Suprapubic skin (tissue), 4 donors: ENCODE results near the gene PRSS36. TPM values are rescaled to one million over a fixed set of nuclear protein-coding genes. Genes with fewer than 3 reads are reported as not detected.
"Not testable (repeated sequence)": the region's sequence is repeated elsewhere in the genome, so short reads cannot be mapped to it uniquely, and the experiment has no call there.

Experiments
- DNase-seq, 2 donors: peaks; one replicate each; pipeline ENCODE4 v3.0.0-alpha.2; 2019; ENCODE audit warnings: low spot score in 2 of 2
- H3K27ac ChIP-seq: fragments of 200-600 bp; sonication (generic); one replicate; pipeline ENCODE4 v1.5.1; 2019
- H3K27me3 ChIP-seq: fragments of 200-600 bp; sonication (generic); one replicate; pipeline ENCODE4 v1.5.1; 2019
- H3K36me3 ChIP-seq: fragments of 200-600 bp; sonication (generic); one replicate; pipeline ENCODE4 v1.5.1; 2019
- H3K4me1 ChIP-seq: fragments of 200-600 bp; sonication (generic); one replicate; pipeline ENCODE4 v1.5.1; 2019
- H3K4me3 ChIP-seq: fragments of 200-600 bp; sonication (generic); one replicate; pipeline ENCODE4 v1.5.1; 2019; ENCODE audit warnings: mild to moderate bottlenecking
- H3K9me3 ChIP-seq: fragments of 200-600 bp; sonication (generic); one replicate; pipeline ENCODE4 v1.5.1; 2019
- CTCF ChIP-seq, 2 donors: fragments of 200-600 bp in 1 of 2; fragments of 450-650 bp in 1 of 2; sonication (generic) in 1 of 2; IDR thresholded peaks; one replicate each; pipeline ENCODE4 v1.5.1; 2016 to 2019; ENCODE audit warnings: antibody characterized with exemption in 2 of 2, mild to moderate bottlenecking in 1 of 2, moderate library complexity in 1 of 2
- EP300 ChIP-seq: sonication (generic); formaldehyde crosslinking; IDR thresholded peaks from one replicate; pipeline ENCODE4 v1.6.1; 2017; ENCODE audit warnings: antibody characterized with exemption
- POLR2A ChIP-seq, 2 donors: fragments of 450-650 bp; IDR thresholded peaks; one replicate each; pipeline ENCODE4 v1.6.1; 2017; ENCODE audit warnings: antibody characterized with exemption in 2 of 2, mild to moderate bottlenecking in 2 of 2, moderate library complexity in 2 of 2
- POLR2AphosphoS5 ChIP-seq, 3 donors: sonication (generic); formaldehyde crosslinking; IDR thresholded peaks; one replicate each; pipeline ENCODE4 v1.6.1; 2017; ENCODE audit warnings: antibody characterized with exemption in 3 of 3
- WGBS: methylation state at CpG from one replicate; pipeline ENCODE4 v1.1.5; 2018; 5-methylcytosine and 5-hydroxymethylcytosine counted together
- total RNA-seq, 4 donors: library from RNA; depleted of rRNA; stranded (reverse); fragments of >200 nt; gene quantifications; one replicate each; pipeline ENCODE4 v1.1.0, GENCODE V29; 2016

The PRSS36 gene
- total RNA-seq, 4 donors from 2014 or later: 2.2 to 17.8 (median 8.4) TPM

GRCh38 chr16:31148281-31148728, 1.6 kb downstream of the PRSS36 start:
- peaks cover 5% of the 10 kb centered on the region for H3K27me3 ChIP-seq
- H3K27ac ChIP-seq: no peak overlapping the region
- 17% methylated on average over 26 of the region's 40 CpGs for WGBS
- no peak for DNase-seq
- peak overlapping the region; percentile 4 for H3K4me3 ChIP-seq
- TF ChIP-seq POLR2AphosphoS5 (IDR thresholded peaks at IDR 0.05) (no peak), CTCF (IDR thresholded peaks at IDR 0.05) (no peak), EP300 (no peak), POLR2A (IDR thresholded peaks at IDR 0.05) (no peak)
- H3K9me3 ChIP-seq: no peaks in the 10 kb centered on the region
- no peaks in the 10 kb centered on the region for H3K36me3 ChIP-seq
- peaks cover 21% of the 10 kb centered on the region for H3K4me1 ChIP-seq

DNA sequence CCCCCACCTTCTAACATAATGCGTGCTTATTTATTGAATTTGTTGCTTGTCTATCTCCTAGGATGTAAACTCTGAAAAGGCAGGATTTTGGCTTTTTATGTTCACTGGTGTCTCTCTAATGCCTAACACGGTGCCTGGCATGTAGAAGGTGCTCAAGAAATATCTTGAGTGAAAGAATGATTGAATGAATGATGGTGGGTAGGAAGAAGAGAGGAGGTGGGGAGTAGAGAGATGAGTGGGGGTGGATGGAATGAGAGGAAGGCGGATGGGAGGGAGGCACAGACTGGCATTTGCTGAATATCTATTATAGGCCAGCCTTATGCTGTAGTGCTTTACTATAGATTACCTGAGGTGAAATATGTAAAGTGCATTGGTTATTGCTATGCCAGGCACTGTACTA, 2.3 kb downstream of the PRSS36 start:
- H3K4me3 ChIP-seq: no peak overlapping the region
- no peaks in the 10 kb centered on the region for H3K9me3 ChIP-seq
- H3K27me3 ChIP-seq: peaks cover 5% of the 10 kb centered on the region
- H3K36me3 ChIP-seq: no peaks in the 10 kb centered on the region
- H3K4me1 ChIP-seq: peaks cover 28% of the 10 kb centered on the region
- TF ChIP-seq EP300 (no peak), POLR2AphosphoS5 (IDR thresholded peaks at IDR 0.05) (no peak), CTCF (IDR thresholded peaks at IDR 0.05) (no peak)
- WGBS: 94% methylated on average over 3 of the region's 3 CpGs
- H3K27ac ChIP-seq: no peak overlapping the region
- no peak for DNase-seq

GRCh38 chr16:31145398-31145990, 4.4 kb downstream of the PRSS36 start:
- Histone ChIP-seq H3K4me1 (peaks cover 41% of the 10 kb centered on the region), H3K36me3 (no peaks in the 10 kb centered on the region), H3K4me3 (no peak overlapping the region), H3K9me3 (no peaks in the 10 kb centered on the region), H3K27me3 (peaks cover 5% of the 10 kb centered on the region), H3K27ac (no peak overlapping the region)
- TF ChIP-seq EP300 (no peak), POLR2AphosphoS5 (IDR thresholded peaks at IDR 0.05) (no peak), CTCF (IDR thresholded peaks at IDR 0.05) (no peak), POLR2A (IDR thresholded peaks at IDR 0.05) (no peak)
- DNase-seq: no peak
- 75% methylated on average over 12 of the region's 12 CpGs for WGBS

DNA sequence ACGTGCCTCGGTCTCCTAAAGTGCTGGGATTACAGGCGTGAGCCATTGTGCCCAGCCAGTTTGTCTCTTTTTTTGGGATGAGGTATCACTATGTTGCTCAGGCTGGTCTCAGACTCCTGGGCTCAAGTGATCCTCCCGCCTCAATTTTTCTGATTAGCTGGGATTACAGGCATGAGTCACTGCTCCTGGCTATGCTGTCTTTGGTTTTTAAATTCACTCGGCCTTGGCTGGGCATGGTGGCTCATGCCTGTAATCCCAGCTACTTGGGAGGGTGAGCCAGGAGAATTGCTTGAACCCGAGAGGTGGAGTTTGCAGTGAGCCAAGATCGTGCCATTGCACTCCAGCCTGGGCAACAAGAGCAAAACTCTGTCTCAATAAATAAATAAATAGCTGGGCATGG, 5.4 kb downstream of the PRSS36 start:
- not testable (repeated sequence) for H3K27me3 ChIP-seq, H3K4me3 ChIP-seq, H3K9me3 ChIP-seq, H3K36me3 ChIP-seq, DNase-seq, H3K27ac ChIP-seq
- 73% methylated on average over 7 of the region's 7 CpGs for WGBS
- peaks cover 43% of the 10 kb centered on the region for H3K4me1 ChIP-seq

- H3K9me3 ChIP-seq: no peaks in the 10 kb centered on the region
- no peak overlapping the region for H3K27ac ChIP-seq
- WGBS: 83% methylated on average over 8 of the region's 8 CpGs
- no peak overlapping the region for H3K4me3 ChIP-seq
- no peak for DNase-seq
- peaks cover 5% of the 10 kb centered on the region for H3K27me3 ChIP-seq
- H3K36me3 ChIP-seq: no peaks in the 10 kb centered on the region
- H3K4me1 ChIP-seq: peaks cover 46% of the 10 kb centered on the region
- TF ChIP-seq POLR2AphosphoS5 (IDR thresholded peaks at IDR 0.05): no peak
- TF ChIP-seq EP300: no peak
- TF ChIP-seq POLR2A (IDR thresholded peaks at IDR 0.05): no peak
- TF ChIP-seq CTCF (IDR thresholded peaks at IDR 0.05): no peak
Observed at GRCh38 chr16:31143694-31144148, 6.1 kb downstream of the PRSS36 start.
